Measurements from ENCODE around the gene CSNK1E.

CSNK1E gene

DNA sequence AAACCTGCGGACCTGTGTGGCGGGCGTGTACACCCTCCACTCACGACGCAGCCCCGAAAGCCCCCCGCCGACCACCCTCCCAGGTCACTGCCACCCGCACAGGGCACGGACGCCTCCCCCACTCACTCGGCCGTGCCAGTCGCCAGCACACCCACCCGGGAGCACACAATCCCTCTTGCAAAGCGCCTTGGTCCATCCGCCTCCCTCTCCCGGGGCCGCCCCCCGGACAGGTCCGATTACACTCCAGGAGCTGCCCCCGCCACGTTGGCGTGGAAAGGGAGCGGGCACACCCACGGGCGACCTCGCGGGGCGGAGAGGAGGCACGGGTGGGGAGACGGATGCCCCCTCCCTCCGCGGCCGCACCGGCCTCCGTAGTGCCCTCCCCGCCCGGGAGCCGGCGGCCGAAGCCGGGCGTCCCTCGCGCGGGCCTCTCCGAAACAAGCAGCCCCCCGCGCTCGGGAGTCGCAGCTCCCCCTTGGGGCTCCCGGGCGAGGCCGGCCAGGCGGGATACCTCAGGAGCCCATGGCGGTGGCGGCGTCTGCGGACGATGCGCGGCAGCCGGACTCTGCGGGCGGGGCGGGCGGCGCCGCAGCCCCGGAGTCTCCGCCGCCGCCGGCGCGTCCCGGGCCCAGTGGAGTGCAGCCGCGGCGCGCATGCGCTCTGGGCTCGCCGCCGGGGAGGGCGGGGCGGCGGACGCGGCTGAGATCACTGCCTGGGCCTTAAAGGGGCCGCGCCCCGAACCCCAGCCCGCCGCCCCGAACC lies 44.7 kb downstream of the CSNK1E start, which contains the start of gene TMEM184B:
TMEM184B (minus strand) TSS at position 638 of the 762 bp plus-strand sequence. CDS start 25,049 bp downstream, outside the sequence.
- H2AFZ ChIP-seq, result peak within 1 kb of the TSS; percentile 97
- H3K9me3 ChIP-seq (ENCODE audit: control insufficient read depth, low read length), result no peaks in the 10 kb centered on the region
- no peaks in the 10 kb centered on the region for H3K27me3 ChIP-seq (ENCODE audit: control insufficient read depth, insufficient read depth, low read length)
- no peaks in the 10 kb centered on the region for H3K36me3 ChIP-seq (ENCODE audit: control insufficient read depth, insufficient read depth, low read length)
- H3K27ac ChIP-seq, result peak within 1 kb of the TSS; percentile 82
- peaks cover 14% of the 10 kb centered on the region for H3K79me2 ChIP-seq
- peak within 1 kb of the TSS; percentile 97 for H3K4me2 ChIP-seq (ENCODE audit: low read length)
- H3K9ac ChIP-seq, result peak within 1 kb of the TSS; percentile 67
- peak within 1 kb of the TSS; percentile 88 for H3K4me3 ChIP-seq (ENCODE audit: low read depth, low read length)
- TF ChIP-seq, protein P1, sequence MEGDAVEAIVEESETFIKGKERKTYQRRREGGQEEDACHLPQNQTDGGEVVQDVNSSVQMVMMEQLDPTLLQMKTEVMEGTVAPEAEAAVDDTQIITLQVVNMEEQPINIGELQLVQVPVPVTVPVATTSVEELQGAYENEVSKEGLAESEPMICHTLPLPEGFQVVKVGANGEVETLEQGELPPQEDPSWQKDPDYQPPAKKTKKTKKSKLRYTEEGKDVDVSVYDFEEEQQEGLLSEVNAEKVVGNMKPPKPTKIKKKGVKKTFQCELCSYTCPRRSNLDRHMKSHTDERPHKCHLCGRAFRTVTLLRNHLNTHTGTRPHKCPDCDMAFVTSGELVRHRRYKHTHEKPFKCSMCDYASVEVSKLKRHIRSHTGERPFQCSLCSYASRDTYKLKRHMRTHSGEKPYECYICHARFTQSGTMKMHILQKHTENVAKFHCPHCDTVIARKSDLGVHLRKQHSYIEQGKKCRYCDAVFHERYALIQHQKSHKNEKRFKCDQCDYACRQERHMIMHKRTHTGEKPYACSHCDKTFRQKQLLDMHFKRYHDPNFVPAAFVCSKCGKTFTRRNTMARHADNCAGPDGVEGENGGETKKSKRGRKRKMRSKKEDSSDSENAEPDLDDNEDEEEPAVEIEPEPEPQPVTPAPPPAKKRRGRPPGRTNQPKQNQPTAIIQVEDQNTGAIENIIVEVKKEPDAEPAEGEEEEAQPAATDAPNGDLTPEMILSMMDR (IDR thresholded peaks at IDR 0.05), result no peak
- peaks cover 5% of the 10 kb centered on the region for H3K4me1 ChIP-seq

DNA sequence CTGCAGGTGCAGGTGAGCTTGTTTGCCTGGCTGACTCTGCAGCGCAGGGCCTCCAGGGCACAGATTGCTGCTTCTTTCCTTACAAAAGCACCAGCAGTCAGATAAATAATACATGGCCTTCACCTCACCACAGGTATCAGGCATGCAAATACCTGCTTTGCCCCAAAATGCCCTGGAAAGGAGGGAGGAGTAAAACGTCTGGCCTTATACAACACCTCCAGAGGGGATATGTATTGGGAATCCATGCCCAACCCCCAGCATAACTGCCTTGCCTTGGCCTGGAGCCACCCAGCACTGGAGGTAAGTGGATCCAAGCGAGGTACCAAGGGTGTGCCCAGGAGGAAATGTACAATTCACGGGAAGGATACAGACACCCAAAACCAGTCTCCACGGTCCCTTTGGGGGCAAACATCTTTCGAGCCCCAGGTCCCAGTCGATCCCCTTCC lies 45.3 kb downstream of the CSNK1E start:
- H3K27ac ChIP-seq, result peak overlapping the region; percentile 74
- H3K79me2 ChIP-seq, result peaks cover 14% of the 10 kb centered on the region
- H3K4me1 ChIP-seq, result peaks cover 5% of the 10 kb centered on the region
- peak overlapping the region; percentile 88 for H3K4me3 ChIP-seq (ENCODE audit: low read depth, low read length)
- no peaks in the 10 kb centered on the region for H3K27me3 ChIP-seq (ENCODE audit: control insufficient read depth, insufficient read depth, low read length)
- H2AFZ ChIP-seq, result peak overlapping the region; percentile 73
- H3K9me3 ChIP-seq (ENCODE audit: control insufficient read depth, low read length), result no peaks in the 10 kb centered on the region
- no peaks in the 10 kb centered on the region for H3K36me3 ChIP-seq (ENCODE audit: control insufficient read depth, insufficient read depth, low read length)
- peak overlapping the region; percentile 53 for H3K9ac ChIP-seq
- TF ChIP-seq, protein P1 (IDR thresholded peaks at IDR 0.05), result no peak
- H3K4me2 ChIP-seq (ENCODE audit: low read length), result peak overlapping the region; percentile 97

GRCh38 chr22:38271101-38271500 lies 46.1 kb downstream of the CSNK1E start:
- Histone ChIP-seq H3K4me3 (ENCODE audit: low read depth, low read length) (no peak overlapping the region), H3K4me1 (peaks cover 5% of the 10 kb centered on the region), H3K27ac (no peak overlapping the region), H3K27me3 (ENCODE audit: control insufficient read depth, insufficient read depth, low read length) (no peaks in the 10 kb centered on the region), H3K4me2 (ENCODE audit: low read length) (no peak overlapping the region), H3K36me3 (ENCODE audit: control insufficient read depth, insufficient read depth, low read length) (no peaks in the 10 kb centered on the region), H3K79me2 (peaks cover 16% of the 10 kb centered on the region), H3K9me3 (ENCODE audit: control insufficient read depth, low read length) (no peaks in the 10 kb centered on the region), H3K9ac (no peak overlapping the region), H2AFZ (no peak overlapping the region)
- TF ChIP-seq, protein P1 (IDR thresholded peaks at IDR 0.05), result no peak

GRCh38 chr22:38270091-38270992 lies 46.9 kb downstream of the CSNK1E start:
- Histone ChIP-seq H3K79me2 (peaks cover 16% of the 10 kb centered on the region), H3K27ac (no peak overlapping the region), H2AFZ (no peak overlapping the region), H3K9ac (no peak overlapping the region), H3K36me3 (ENCODE audit: control insufficient read depth, insufficient read depth, low read length) (no peaks in the 10 kb centered on the region), H3K4me3 (ENCODE audit: low read depth, low read length) (no peak overlapping the region), H3K9me3 (ENCODE audit: control insufficient read depth, low read length) (no peaks in the 10 kb centered on the region), H3K4me1 (peaks cover 5% of the 10 kb centered on the region), H3K27me3 (ENCODE audit: control insufficient read depth, insufficient read depth, low read length) (no peaks in the 10 kb centered on the region), H3K4me2 (ENCODE audit: low read length) (no peak overlapping the region)
- TF ChIP-seq, protein P1 (IDR thresholded peaks at IDR 0.05), result no peak
